WTC11 (cell line): Measurements from ENCODE around the gene MYBPH. TPM values are rescaled to one million over a fixed set of nuclear protein-coding genes. Genes with fewer than 3 reads are reported as not detected.

Source experiments
- ATAC-seq: fragments of 200-7000 bp; cut with Tn5 transposase; 2 replicates; pipeline ENCODE4 v1.10.0; 2021; ENCODE audit warnings: mild to moderate bottlenecking, moderate library complexity
- CTCF ChIA-PET: fragments of 300-600 bp; sonication (Branson Sonifier 250); formaldehyde crosslinking; loops from one replicate; lab custom pipeline; 2021; ENCODE audit warnings: antibody characterized with exemption; lab: Charles Lee
- POLR2A ChIA-PET: fragments of 350-600 bp; sonication (Branson Sonifier 250); formaldehyde crosslinking; loops from one replicate; lab custom pipeline; 2021; ENCODE audit warnings: antibody characterized with exemption; lab: Charles Lee
- DNase-seq: peaks from one replicate; pipeline ENCODE4 v3.0.0; 2021; ENCODE audit warnings: low spot score
- H3K27ac Mint-ChIP-seq: 2 replicates; pipeline ENCODE4 v1.8.0; 2021; ENCODE audit warnings: mixed read lengths
- H3K27me3 Mint-ChIP-seq: 2 replicates; pipeline ENCODE4 v1.8.0; 2021; ENCODE audit warnings: low read depth, mild to moderate bottlenecking, moderate library complexity, mixed read lengths
- H3K36me3 Mint-ChIP-seq: 2 replicates; pipeline ENCODE4 v1.8.0; 2021; ENCODE audit warnings: mixed read lengths
- H3K4me1 Mint-ChIP-seq: 2 replicates; pipeline ENCODE4 v1.8.0; 2022; ENCODE audit warnings: mixed read lengths
- H3K4me3 Mint-ChIP-seq: 2 replicates; pipeline ENCODE4 v1.8.0; 2021; ENCODE audit warnings: mild to moderate bottlenecking, moderate library complexity, mixed read lengths
- H3K9me3 Mint-ChIP-seq: 2 replicates; pipeline ENCODE4 v1.8.0; 2021; ENCODE audit warnings: mixed read lengths
- CREM ChIP-seq: sonication (generic); formaldehyde crosslinking; IDR thresholded peaks from 2 replicates; pipeline ENCODE4 v1.8.1; 2022; ENCODE audit warnings: mild to moderate bottlenecking, missing genetic modification reagents, moderate library complexity
- ELF4 ChIP-seq: sonication (generic); formaldehyde crosslinking; IDR thresholded peaks from 2 replicates; pipeline ENCODE4 v1.8.1; 2022; ENCODE audit warnings: low read depth, mild to moderate bottlenecking, moderate library complexity, missing genetic modification reagents
- ETV6 ChIP-seq: sonication (generic); formaldehyde crosslinking; IDR thresholded peaks from 2 replicates; pipeline ENCODE4 v1.8.1; 2022; ENCODE audit warnings: mild to moderate bottlenecking, missing genetic modification reagents
- FOXK1 ChIP-seq: sonication (generic); formaldehyde crosslinking; IDR thresholded peaks from 2 replicates; pipeline ENCODE4 v1.8.0; 2022; ENCODE audit warnings: mild to moderate bottlenecking, moderate library complexity, missing genetic modification reagents
- FOXP1 ChIP-seq: sonication (generic); formaldehyde crosslinking; IDR thresholded peaks from 2 replicates; pipeline ENCODE4 v1.8.0; 2022; ENCODE audit warnings: missing genetic modification reagents, mild to moderate bottlenecking, moderate library complexity, borderline replicate concordance
- GABPB1 ChIP-seq: sonication (generic); formaldehyde crosslinking; IDR thresholded peaks from 2 replicates; pipeline ENCODE4 v1.8.1; 2023; ENCODE audit warnings: mild to moderate bottlenecking, missing genetic modification reagents
- JUN ChIP-seq: sonication (generic); formaldehyde crosslinking; IDR thresholded peaks from 2 replicates; pipeline ENCODE4 v1.8.0; 2023; ENCODE audit warnings: mild to moderate bottlenecking, missing genetic modification reagents
- MXD4 ChIP-seq: fragments of 250-450 bp; sonication (Bioruptor Pico); IDR thresholded peaks from 2 replicates; pipeline ENCODE4 v1.8.0; 2021; ENCODE audit warnings: mild to moderate bottlenecking, moderate library complexity, borderline replicate concordance
- RORB ChIP-seq: fragments of 250-450 bp; sonication (Bioruptor Pico); IDR thresholded peaks from 2 replicates; pipeline ENCODE4 v1.9.0; 2021; ENCODE audit warnings: mild to moderate bottlenecking
- SOX15 ChIP-seq: fragments of 250-450 bp; sonication (Bioruptor Pico); IDR thresholded peaks from 2 replicates; pipeline ENCODE4 v1.9.0; 2021; ENCODE audit warnings: mild to moderate bottlenecking
- TP53 ChIP-seq: sonication (generic); formaldehyde crosslinking; IDR thresholded peaks from 2 replicates; pipeline ENCODE4 v1.8.1; 2023; ENCODE audit warnings: mild to moderate bottlenecking, missing genetic modification reagents
- ZNF232 ChIP-seq: sonication (generic); formaldehyde crosslinking; IDR thresholded peaks from 2 replicates; pipeline ENCODE4 v1.8.0; 2022; ENCODE audit warnings: mild to moderate bottlenecking, missing genetic modification reagents
- ZNF317 ChIP-seq: sonication (generic); formaldehyde crosslinking; IDR thresholded peaks from 2 replicates; pipeline ENCODE4 v1.8.1; 2023; ENCODE audit warnings: low read depth, mild to moderate bottlenecking, moderate library complexity, missing genetic modification reagents, borderline replicate concordance
- ZNF416 ChIP-seq: fragments of 250-450 bp; sonication (Bioruptor Pico); IDR thresholded peaks from 2 replicates; pipeline ENCODE4 v1.9.0; 2021; ENCODE audit warnings: mild to moderate bottlenecking, inconsistent platforms
- total RNA-seq: library from RNA; stranded (reverse); gene quantifications from 3 replicates; pipeline ENCODE4 v1.2.3, GENCODE V29; 2021
- TF ChIP-seq, protein P1 (sequence below): sonication (generic); formaldehyde crosslinking; IDR thresholded peaks from 2 replicates; pipeline ENCODE4 v1.8.1; 2023; ENCODE audit warnings: mild to moderate bottlenecking, missing genetic modification reagents, moderate library complexity
- TF ChIP-seq, protein P2 (sequence below): sonication (generic); formaldehyde crosslinking; IDR thresholded peaks from 2 replicates; pipeline ENCODE4 v1.8.1; 2022; ENCODE audit warnings: mild to moderate bottlenecking, moderate library complexity, missing genetic modification reagents
- TF ChIP-seq, protein P3 (sequence below): fragments of 250-450 bp; sonication (Bioruptor Pico); conservative IDR thresholded peaks from 2 replicates; pipeline ENCODE4 v1.9.0; 2021; ENCODE audit warnings: mild to moderate bottlenecking
- TF ChIP-seq, protein P4 (sequence below): sonication (generic); formaldehyde crosslinking; IDR thresholded peaks from 2 replicates; pipeline ENCODE4 v1.8.0; 2022; ENCODE audit warnings: mild to moderate bottlenecking, missing genetic modification reagents
- TF ChIP-seq, protein P5 (sequence below): sonication (generic); formaldehyde crosslinking; IDR thresholded peaks from 2 replicates; pipeline ENCODE4 v1.8.0; 2022; ENCODE audit warnings: mild to moderate bottlenecking, missing genetic modification reagents
- TF ChIP-seq, protein P6 (sequence below): sonication (generic); formaldehyde crosslinking; IDR thresholded peaks from 2 replicates; pipeline ENCODE4 v1.8.1; 2022; ENCODE audit warnings: mild to moderate bottlenecking, missing genetic modification reagents, moderate library complexity, borderline replicate concordance
- TF ChIP-seq, protein P7 (sequence below): sonication (generic); formaldehyde crosslinking; IDR thresholded peaks from 2 replicates; pipeline ENCODE4 v1.8.0; 2022; ENCODE audit warnings: missing genetic modification reagents
- TF ChIP-seq, protein P8 (sequence below): sonication (generic); formaldehyde crosslinking; IDR thresholded peaks from 2 replicates; pipeline ENCODE4 v1.8.1; 2023; ENCODE audit warnings: mild to moderate bottlenecking, missing genetic modification reagents

The MYBPH gene
- total RNA-seq, 1 experiment from 2014 or later: not detected

DNA sequence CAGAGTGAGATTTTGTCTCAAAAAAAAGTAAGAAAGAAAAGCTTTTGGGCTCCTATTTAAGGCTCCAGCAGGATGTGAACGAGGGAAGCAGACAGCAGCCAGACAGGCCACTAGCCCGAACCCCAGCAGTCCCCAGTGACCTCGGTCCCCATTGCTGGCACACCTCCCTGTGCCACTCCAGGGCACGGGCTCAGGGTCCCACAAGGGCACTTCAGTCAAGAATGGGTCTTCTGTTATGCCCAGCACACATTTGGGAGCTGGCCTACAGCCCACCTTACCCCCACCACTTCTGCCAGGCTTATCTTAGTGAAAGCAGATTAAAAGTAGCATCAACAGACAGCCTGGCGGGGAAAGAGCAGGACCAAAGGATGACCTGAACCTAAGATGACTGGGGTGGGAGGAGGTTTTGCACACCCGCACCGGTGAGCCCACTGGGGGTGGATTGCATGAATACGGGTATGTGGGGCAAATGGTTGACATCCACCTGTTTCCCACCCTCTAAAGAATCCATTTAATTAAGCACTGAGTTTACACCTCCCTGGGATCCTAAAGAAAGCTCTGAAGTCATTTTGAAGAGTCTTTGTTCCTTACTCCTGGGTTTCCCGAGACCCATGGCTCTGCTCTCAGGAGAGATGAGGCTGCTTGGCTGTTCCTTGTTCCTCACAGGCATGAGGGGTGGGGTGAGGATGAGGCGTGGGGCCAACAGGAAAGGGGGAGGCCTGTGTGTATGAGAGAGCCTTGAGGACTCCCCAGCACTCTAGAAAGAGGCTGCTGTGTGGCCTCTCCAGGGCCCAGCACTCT is 6.2 kb upstream of the MYBPH start (continued):
- TF ChIP-seq, protein P1, sequence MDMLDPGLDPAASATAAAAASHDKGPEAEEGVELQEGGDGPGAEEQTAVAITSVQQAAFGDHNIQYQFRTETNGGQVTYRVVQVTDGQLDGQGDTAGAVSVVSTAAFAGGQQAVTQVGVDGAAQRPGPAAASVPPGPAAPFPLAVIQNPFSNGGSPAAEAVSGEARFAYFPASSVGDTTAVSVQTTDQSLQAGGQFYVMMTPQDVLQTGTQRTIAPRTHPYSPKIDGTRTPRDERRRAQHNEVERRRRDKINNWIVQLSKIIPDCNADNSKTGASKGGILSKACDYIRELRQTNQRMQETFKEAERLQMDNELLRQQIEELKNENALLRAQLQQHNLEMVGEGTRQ (CRISPR knock-in tag): no peak
- no peak for TF ChIP-seq ZNF317 (CRISPR knock-in tag)
- no peak for TF ChIP-seq RORB (CRISPR knock-in tag)
- TF ChIP-seq, protein P2, sequence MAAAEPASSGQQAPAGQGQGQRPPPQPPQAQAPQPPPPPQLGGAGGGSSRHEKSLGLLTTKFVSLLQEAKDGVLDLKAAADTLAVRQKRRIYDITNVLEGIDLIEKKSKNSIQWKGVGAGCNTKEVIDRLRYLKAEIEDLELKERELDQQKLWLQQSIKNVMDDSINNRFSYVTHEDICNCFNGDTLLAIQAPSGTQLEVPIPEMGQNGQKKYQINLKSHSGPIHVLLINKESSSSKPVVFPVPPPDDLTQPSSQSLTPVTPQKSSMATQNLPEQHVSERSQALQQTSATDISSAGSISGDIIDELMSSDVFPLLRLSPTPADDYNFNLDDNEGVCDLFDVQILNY: no peak

DNA sequence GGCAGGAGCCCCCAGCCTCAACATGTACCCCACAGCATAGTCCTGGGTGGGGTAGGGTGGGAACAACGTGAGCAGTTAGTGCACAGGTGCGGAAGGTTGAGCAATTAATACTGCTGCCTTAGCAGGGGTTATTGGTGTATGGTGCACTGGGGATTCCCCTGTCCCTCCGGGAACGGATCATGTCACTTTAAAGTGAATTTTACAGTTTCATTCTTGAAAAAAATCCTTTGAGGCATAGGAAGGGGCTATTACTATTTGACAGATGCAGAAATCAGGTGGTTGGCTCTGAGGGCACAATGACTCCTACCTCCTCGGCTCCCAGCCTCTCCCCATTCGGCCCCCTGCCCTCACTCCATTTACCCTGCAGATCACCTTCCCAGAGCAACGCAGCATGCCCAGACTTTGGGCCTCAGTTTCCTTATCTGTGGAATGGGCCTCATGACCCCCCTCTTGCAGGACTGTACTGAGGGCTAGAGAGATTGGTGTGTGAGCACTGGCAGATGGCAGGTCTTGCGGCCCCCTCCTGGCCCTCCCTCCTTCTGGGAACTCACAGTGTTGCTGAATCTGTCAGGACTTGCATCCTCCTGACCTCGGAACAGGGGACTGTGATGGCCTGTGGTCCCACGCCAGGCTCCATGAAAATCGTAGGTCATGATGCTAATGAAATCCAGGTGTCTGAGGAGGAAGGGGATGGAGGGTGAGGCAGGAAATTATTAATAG is 5.1 kb upstream of the MYBPH start:
- DNase-seq: no peak
- no peak overlapping the region for H3K27ac Mint-ChIP-seq
- CTCF ChIA-PET: interaction anchor here (1.3 to 3.4 kb wide), 4 partner anchors 37 to 87 kb away, joined by 3 to 14 read pairs (median 6); no protein-coding TSS in a partner anchor
- no peak overlapping the region for H3K4me3 Mint-ChIP-seq
- peaks cover 22% of the 10 kb centered on the region for H3K4me1 Mint-ChIP-seq
- POLR2A ChIA-PET: no interaction called here
- ATAC-seq: no peak
- H3K9me3 Mint-ChIP-seq: no peaks in the 10 kb centered on the region
- H3K36me3 Mint-ChIP-seq: no peaks in the 10 kb centered on the region
- peaks cover under 1% of the 10 kb centered on the region; the same call in 1 of the 2 replicates for H3K27me3 Mint-ChIP-seq
- TF ChIP-seq FOXK1 (no peak), JUN (CRISPR knock-in tag) (no peak), TP53 (CRISPR knock-in tag) (no peak), SOX15 (CRISPR knock-in tag) (no peak), GABPB1 (no peak), CREM (CRISPR knock-in tag) (no peak), ETV6 (CRISPR knock-in tag) (no peak), ZNF232 (no peak), FOXP1 (CRISPR knock-in tag) (no peak), ZNF416 (no peak), ELF4 (CRISPR knock-in tag) (no peak), MXD4 (no peak)
- TF ChIP-seq, protein P3, sequence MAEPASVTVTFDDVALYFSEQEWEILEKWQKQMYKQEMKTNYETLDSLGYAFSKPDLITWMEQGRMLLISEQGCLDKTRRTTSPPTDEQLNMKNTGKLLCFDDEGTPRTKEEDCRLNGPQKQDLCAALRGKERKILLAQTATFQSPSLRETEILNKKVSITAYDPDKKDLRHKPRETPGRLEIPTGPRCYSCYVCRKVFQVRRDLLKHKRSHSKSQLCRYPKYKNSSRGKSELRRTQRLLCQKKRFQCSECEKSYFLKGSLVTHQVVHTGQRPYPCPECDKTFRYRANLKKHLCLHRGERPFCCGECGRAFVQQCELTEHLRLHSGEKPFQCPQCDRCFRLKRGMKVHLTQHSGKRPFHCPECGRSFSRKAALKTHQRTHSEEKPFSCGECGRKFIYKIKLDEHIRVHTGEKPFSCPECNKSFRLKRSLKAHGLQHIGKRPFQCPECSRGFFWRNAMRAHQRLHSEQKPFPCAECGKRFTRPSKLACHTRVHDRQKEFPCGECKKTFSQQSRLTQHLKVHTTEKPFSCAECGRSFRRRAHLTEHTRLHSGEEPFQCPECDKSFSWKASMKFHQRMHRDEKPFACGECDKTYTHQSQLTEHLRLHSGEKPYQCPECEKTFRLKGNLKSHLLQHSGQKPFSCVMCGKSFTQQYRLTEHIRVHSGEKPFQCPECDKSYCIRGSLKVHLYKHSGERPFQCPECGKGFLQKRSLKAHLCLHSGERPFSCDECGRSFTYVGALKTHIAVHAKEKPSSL: no peak
- TF ChIP-seq, protein P4, sequence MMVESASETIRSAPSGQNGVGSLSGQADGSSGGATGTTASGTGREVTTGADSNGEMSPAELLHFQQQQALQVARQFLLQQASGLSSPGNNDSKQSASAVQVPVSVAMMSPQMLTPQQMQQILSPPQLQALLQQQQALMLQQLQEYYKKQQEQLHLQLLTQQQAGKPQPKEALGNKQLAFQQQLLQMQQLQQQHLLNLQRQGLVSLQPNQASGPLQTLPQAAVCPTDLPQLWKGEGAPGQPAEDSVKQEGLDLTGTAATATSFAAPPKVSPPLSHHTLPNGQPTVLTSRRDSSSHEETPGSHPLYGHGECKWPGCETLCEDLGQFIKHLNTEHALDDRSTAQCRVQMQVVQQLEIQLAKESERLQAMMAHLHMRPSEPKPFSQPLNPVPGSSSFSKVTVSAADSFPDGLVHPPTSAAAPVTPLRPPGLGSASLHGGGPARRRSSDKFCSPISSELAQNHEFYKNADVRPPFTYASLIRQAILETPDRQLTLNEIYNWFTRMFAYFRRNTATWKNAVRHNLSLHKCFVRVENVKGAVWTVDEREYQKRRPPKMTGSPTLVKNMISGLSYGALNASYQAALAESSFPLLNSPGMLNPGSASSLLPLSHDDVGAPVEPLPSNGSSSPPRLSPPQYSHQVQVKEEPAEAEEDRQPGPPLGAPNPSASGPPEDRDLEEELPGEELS (CRISPR knock-in tag): no peak
- TF ChIP-seq, protein P5, sequence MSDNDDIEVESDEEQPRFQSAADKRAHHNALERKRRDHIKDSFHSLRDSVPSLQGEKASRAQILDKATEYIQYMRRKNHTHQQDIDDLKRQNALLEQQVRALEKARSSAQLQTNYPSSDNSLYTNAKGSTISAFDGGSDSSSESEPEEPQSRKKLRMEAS (CRISPR knock-in tag): no peak
- TF ChIP-seq, protein P6, sequence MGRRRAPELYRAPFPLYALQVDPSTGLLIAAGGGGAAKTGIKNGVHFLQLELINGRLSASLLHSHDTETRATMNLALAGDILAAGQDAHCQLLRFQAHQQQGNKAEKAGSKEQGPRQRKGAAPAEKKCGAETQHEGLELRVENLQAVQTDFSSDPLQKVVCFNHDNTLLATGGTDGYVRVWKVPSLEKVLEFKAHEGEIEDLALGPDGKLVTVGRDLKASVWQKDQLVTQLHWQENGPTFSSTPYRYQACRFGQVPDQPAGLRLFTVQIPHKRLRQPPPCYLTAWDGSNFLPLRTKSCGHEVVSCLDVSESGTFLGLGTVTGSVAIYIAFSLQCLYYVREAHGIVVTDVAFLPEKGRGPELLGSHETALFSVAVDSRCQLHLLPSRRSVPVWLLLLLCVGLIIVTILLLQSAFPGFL (CRISPR knock-in tag): no peak
- TF ChIP-seq, protein P7, sequence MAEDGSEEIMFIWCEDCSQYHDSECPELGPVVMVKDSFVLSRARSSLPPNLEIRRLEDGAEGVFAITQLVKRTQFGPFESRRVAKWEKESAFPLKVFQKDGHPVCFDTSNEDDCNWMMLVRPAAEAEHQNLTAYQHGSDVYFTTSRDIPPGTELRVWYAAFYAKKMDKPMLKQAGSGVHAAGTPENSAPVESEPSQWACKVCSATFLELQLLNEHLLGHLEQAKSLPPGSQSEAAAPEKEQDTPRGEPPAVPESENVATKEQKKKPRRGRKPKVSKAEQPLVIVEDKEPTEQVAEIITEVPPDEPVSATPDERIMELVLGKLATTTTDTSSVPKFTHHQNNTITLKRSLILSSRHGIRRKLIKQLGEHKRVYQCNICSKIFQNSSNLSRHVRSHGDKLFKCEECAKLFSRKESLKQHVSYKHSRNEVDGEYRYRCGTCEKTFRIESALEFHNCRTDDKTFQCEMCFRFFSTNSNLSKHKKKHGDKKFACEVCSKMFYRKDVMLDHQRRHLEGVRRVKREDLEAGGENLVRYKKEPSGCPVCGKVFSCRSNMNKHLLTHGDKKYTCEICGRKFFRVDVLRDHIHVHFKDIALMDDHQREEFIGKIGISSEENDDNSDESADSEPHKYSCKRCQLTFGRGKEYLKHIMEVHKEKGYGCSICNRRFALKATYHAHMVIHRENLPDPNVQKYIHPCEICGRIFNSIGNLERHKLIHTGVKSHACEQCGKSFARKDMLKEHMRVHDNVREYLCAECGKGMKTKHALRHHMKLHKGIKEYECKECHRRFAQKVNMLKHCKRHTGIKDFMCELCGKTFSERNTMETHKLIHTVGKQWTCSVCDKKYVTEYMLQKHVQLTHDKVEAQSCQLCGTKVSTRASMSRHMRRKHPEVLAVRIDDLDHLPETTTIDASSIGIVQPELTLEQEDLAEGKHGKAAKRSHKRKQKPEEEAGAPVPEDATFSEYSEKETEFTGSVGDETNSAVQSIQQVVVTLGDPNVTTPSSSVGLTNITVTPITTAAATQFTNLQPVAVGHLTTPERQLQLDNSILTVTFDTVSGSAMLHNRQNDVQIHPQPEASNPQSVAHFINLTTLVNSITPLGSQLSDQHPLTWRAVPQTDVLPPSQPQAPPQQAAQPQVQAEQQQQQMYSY (CRISPR knock-in tag): no peak
- TF ChIP-seq, protein P8, sequence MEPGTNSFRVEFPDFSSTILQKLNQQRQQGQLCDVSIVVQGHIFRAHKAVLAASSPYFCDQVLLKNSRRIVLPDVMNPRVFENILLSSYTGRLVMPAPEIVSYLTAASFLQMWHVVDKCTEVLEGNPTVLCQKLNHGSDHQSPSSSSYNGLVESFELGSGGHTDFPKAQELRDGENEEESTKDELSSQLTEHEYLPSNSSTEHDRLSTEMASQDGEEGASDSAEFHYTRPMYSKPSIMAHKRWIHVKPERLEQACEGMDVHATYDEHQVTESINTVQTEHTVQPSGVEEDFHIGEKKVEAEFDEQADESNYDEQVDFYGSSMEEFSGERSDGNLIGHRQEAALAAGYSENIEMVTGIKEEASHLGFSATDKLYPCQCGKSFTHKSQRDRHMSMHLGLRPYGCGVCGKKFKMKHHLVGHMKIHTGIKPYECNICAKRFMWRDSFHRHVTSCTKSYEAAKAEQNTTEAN (CRISPR knock-in tag): no peak
